Liver (tissue), 9 donors: ENCODE results near the gene UNG. TPM values are rescaled to one million over a fixed set of nuclear protein-coding genes. Genes with fewer than 3 reads are reported as not detected.

Experiments used
- DNase-seq: peaks from one replicate; pipeline ENCODE4 v3.0.0-alpha.2; 2017; ENCODE audit warnings: low spot score
- H3K27ac ChIP-seq, 2 donors: one replicate each; pipeline ENCODE4 v1.7.0; 2013; ENCODE audit warnings: inconsistent platforms in 2 of 2, low read length in 2 of 2, control low read depth in 1 of 2, low read depth in 1 of 2, mild to moderate bottlenecking in 1 of 2
- H3K27me3 ChIP-seq, 4 donors: one replicate each; pipeline versions ENCODE4 v1.6.1 to v1.7.0; 2013; ENCODE audit warnings: low read length in 3 of 4, inconsistent platforms in 1 of 4, mild to moderate bottlenecking in 1 of 4, moderate library complexity in 1 of 4; ENCODE audit not compliant: control insufficient read depth in 4 of 4, insufficient read depth in 4 of 4
- H3K36me3 ChIP-seq, 4 donors: one replicate each; pipeline versions ENCODE4 v1.6.1 to v1.7.0; 2013; ENCODE audit warnings: low read length in 3 of 4, mild to moderate bottlenecking in 3 of 4, low read depth in 1 of 4, moderate library complexity in 1 of 4; ENCODE audit not compliant: control insufficient read depth in 4 of 4, insufficient read depth in 3 of 4
- H3K4me1 ChIP-seq, 4 donors: one replicate each; pipeline versions ENCODE4 v1.6.1 to v1.7.0; 2013; ENCODE audit warnings: low read length in 3 of 4, mild to moderate bottlenecking in 3 of 4, moderate library complexity in 1 of 4; ENCODE audit not compliant: control insufficient read depth in 4 of 4, insufficient read depth in 4 of 4
- H3K4me3 ChIP-seq, 3 donors: one replicate each; pipeline versions ENCODE4 v1.6.1 to v1.7.0; 2013; ENCODE audit warnings: low read length in 3 of 3, control low read depth in 1 of 3, low read depth in 1 of 3, mild to moderate bottlenecking in 1 of 3
- H3K9ac ChIP-seq, 2 donors: one replicate each; pipeline ENCODE4 v1.7.0; 2013; ENCODE audit warnings: low read length in 2 of 2, mild to moderate bottlenecking in 2 of 2, moderate library complexity in 2 of 2, control low read depth in 1 of 2, low read depth in 1 of 2
- H3K9me3 ChIP-seq, 4 donors: one replicate each; pipeline versions ENCODE4 v1.6.1 to v1.7.0; 2013; ENCODE audit warnings: low read length in 3 of 4; ENCODE audit not compliant: control insufficient read depth in 4 of 4
- EGR1 ChIP-seq, 2 donors: IDR thresholded peaks; 2 replicates each; pipeline ENCODE4 v1.6.1; 2016 to 2018; ENCODE audit warnings: antibody characterized with exemption in 2 of 2, low read depth in 2 of 2
- FOXA1 ChIP-seq: IDR thresholded peaks from 2 replicates; pipeline ENCODE4 v1.6.1; 2016; ENCODE audit warnings: antibody characterized with exemption
- FOXA2 ChIP-seq: IDR thresholded peaks from 2 replicates; pipeline ENCODE4 v1.6.1; 2016; ENCODE audit warnings: antibody characterized with exemption
- GABPA ChIP-seq, 2 donors: IDR thresholded peaks in 1 of 2; conservative IDR thresholded peaks in 1 of 2; 2 replicates each; pipeline ENCODE4 v1.6.1; 2016; ENCODE audit warnings: antibody characterized with exemption in 2 of 2, mild to moderate bottlenecking in 1 of 2, moderate library complexity in 1 of 2
- HNF4A ChIP-seq, 2 donors: conservative IDR thresholded peaks; 2 replicates each; pipeline ENCODE4 v1.6.1; 2016; ENCODE audit warnings: antibody characterized with exemption in 2 of 2, mild to moderate bottlenecking in 2 of 2
- HNF4G ChIP-seq: IDR thresholded peaks from 2 replicates; pipeline ENCODE4 v1.6.1; 2016; ENCODE audit warnings: antibody characterized with exemption
- JUND ChIP-seq, 2 donors: IDR thresholded peaks; 2 replicates each; pipeline ENCODE4 v1.6.1; 2016; ENCODE audit warnings: antibody characterized with exemption in 2 of 2
- MAX ChIP-seq: IDR thresholded peaks from 2 replicates; pipeline ENCODE4 v1.6.1; 2016; ENCODE audit warnings: antibody characterized with exemption
- NR2F2 ChIP-seq: IDR thresholded peaks from 2 replicates; pipeline ENCODE4 v1.6.1; 2016; ENCODE audit warnings: antibody characterized with exemption
- RAD21 ChIP-seq, 2 donors: IDR thresholded peaks; 2 replicates each; pipeline ENCODE4 v1.6.1; 2016; ENCODE audit warnings: antibody characterized with exemption in 2 of 2, mild to moderate bottlenecking in 2 of 2
- REST ChIP-seq: IDR thresholded peaks from 2 replicates; pipeline ENCODE4 v1.6.1; 2016; ENCODE audit warnings: antibody characterized with exemption, mild to moderate bottlenecking
- RXRA ChIP-seq, 2 donors: IDR thresholded peaks; 2 replicates each; pipeline ENCODE4 v1.6.1; 2017 to 2018; ENCODE audit warnings: antibody characterized with exemption in 2 of 2, mild to moderate bottlenecking in 1 of 2
- SP1 ChIP-seq: IDR thresholded peaks from 2 replicates; pipeline ENCODE4 v1.6.1; 2018; ENCODE audit warnings: antibody characterized with exemption, mild to moderate bottlenecking
- TAF1 ChIP-seq: conservative IDR thresholded peaks from 2 replicates; pipeline ENCODE4 v1.6.1; 2016; ENCODE audit warnings: antibody characterized with exemption, mild to moderate bottlenecking
- YY1 ChIP-seq: IDR thresholded peaks from 2 replicates; pipeline ENCODE4 v1.6.1; 2016; ENCODE audit warnings: antibody characterized with exemption, mild to moderate bottlenecking
- ZBTB33 ChIP-seq: IDR thresholded peaks from 2 replicates; pipeline ENCODE4 v1.6.1; 2016; ENCODE audit warnings: antibody characterized with exemption
- WGBS: extraction: QIAGEN DNeasy Blood & Tissue Kit; methylation state at CpG from one replicate; pipeline ENCODE4 v1.1.7; 2013; 5-methylcytosine and 5-hydroxymethylcytosine counted together
- polyA plus RNA-seq, 2 donors: library from polyadenylated mRNA; stranded (reverse) in 1 of 2; unstranded in 1 of 2; fragments of 200-250 nt in 1 of 2; fragments of >200 nt in 1 of 2; fragmentation: Nextera tagmentation in 1 of 2; extraction: Ambion mirVana in 1 of 2; gene quantifications; one replicate each; pipeline versions ENCODE4 v1.2.1 to v1.2.3, GENCODE V29; 2013 to 2015
- total RNA-seq, 2 donors: library from RNA; depleted of rRNA; stranded (reverse); fragments of >200 nt; gene quantifications; one replicate each; pipeline ENCODE4 v1.2.3, GENCODE V29; 2014
- TF ChIP-seq, protein P1 (sequence below): IDR thresholded peaks from 2 replicates; pipeline ENCODE4 v1.6.1; 2016; ENCODE audit warnings: antibody characterized with exemption
- donor health status: healthy.
- donor health status: healthy.
- donor health status: healthy.
- donor health status: healthy.
- donor health status: healthy.

UNG gene
- total and polyA plus RNA-seq, 4 donors: 9.4 to 22.1 (median 14.9) TPM

GRCh38 chr12:109139791-109140190, 42.4 kb downstream of the UNG start:
- Histone ChIP-seq H3K36me3 (peaks cover 0 to 12% (median 5%) of the 10 kb centered on the region in 4 donors), H3K4me1 (peaks cover 16 to 75% (median 53%) of the 10 kb centered on the region in 4 donors), H3K9me3 (no peaks in the 10 kb centered on the region), H3K9ac (no peak overlapping the region), H3K27ac (no peak overlapping the region), H3K4me3 (no peak overlapping the region), H3K27me3 (no peaks in the 10 kb centered on the region)
- TF ChIP-seq, protein P1, sequence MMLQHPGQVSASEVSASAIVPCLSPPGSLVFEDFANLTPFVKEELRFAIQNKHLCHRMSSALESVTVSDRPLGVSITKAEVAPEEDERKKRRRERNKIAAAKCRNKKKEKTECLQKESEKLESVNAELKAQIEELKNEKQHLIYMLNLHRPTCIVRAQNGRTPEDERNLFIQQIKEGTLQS: no peak
- TF ChIP-seq MAX: no peak
- no peak for TF ChIP-seq GABPA (IDR thresholded peaks at IDR 0.05 in 1 of 2, conservative IDR thresholded peaks at IDR 0.05 in 1 of 2)
- no peak for TF ChIP-seq RAD21 (IDR thresholded peaks at IDR 0.05)
- TF ChIP-seq FOXA2: no peak
- TF ChIP-seq FOXA1: no peak
- no peak for TF ChIP-seq ZBTB33
- no peak for TF ChIP-seq HNF4A (conservative IDR thresholded peaks at IDR 0.05)
- no peak for TF ChIP-seq NR2F2
- no peak for TF ChIP-seq SP1
- no peak for TF ChIP-seq TAF1
- no peak for DNase-seq
- 83% methylated on average over 7 of the region's 7 CpGs for WGBS

DNA sequence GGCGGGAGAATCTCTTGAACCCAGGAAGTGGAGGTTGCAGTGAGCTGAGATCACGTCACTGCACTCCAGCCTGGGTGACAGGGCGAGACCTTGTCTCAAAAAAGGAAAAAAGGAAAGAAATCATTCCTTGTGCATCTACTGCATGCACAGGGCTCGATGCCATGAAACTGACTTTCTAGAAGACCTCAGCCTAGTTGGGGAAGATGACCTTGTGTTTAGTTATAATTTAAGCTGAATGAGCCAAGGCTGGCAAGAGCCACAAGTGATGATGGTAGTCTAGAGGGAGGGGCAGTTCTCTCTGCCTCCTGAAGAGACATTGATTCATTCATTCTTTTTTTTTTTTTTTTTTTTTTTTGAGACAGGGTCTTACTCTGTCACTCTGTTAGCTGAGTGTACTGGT, 43.2 kb downstream of the UNG start:
- Histone ChIP-seq H3K9me3 (no peaks in the 10 kb centered on the region), H3K27ac (no peak overlapping the region), H3K4me1 (peaks cover 16 to 72% (median 54%) of the 10 kb centered on the region in 4 donors), H3K4me3 (no peak overlapping the region), H3K27me3 (no peaks in the 10 kb centered on the region), H3K36me3 (peaks cover 0 to 12% (median 5%) of the 10 kb centered on the region in 4 donors), H3K9ac (no peak overlapping the region)
- 68% methylated on average over 4 of the region's 4 CpGs for WGBS
- no peak for DNase-seq
- TF ChIP-seq RXRA (IDR thresholded peaks at IDR 0.05): peak in 1 of 2 donors; percentile 16
- TF ChIP-seq MAX: no peak
- peak in 1 of 2 donors; percentile 22 for TF ChIP-seq HNF4A (conservative IDR thresholded peaks at IDR 0.05)

- no peak overlapping the region for H3K4me3 ChIP-seq
- DNase-seq: no peak
- no peaks in the 10 kb centered on the region for H3K9me3 ChIP-seq
- H3K36me3 ChIP-seq: peaks cover 0 to 12% (median 6%) of the 10 kb centered on the region in 4 donors
- H3K9ac ChIP-seq: no peak overlapping the region
- H3K4me1 ChIP-seq: peaks cover 22 to 86% (median 69%) of the 10 kb centered on the region in 4 donors
- peak overlapping the region; percentile 42 to 75 for H3K27ac ChIP-seq
- H3K27me3 ChIP-seq: no peaks in the 10 kb centered on the region
- WGBS: 21% methylated on average over 4 of the region's 4 CpGs
- TF ChIP-seq HNF4G (peak; percentile 56), RAD21 (IDR thresholded peaks at IDR 0.05) (peak; percentile 35 to 46), MAX (peak; percentile 59), GABPA (IDR thresholded peaks at IDR 0.05 in 1 of 2, conservative IDR thresholded peaks at IDR 0.05 in 1 of 2) (no peak), TAF1 (peak; percentile 24), NR2F2 (no peak), HNF4A (conservative IDR thresholded peaks at IDR 0.05) (peak; percentile 74 to 80), FOXA1 (no peak), ZBTB33 (peak; percentile 53), EGR1 (IDR thresholded peaks at IDR 0.05; ENCODE audit: low read depth in 2 of 2) (no peak), RXRA (IDR thresholded peaks at IDR 0.05) (peak; percentile 80 to 84), SP1 (peak; percentile 85), JUND (IDR thresholded peaks at IDR 0.05) (peak in 1 of 2 donors; percentile 63), YY1 (peak; percentile 34), REST (peak; percentile 25)
- TF ChIP-seq, protein P1: no peak
Observed at GRCh38 chr12:109144224-109144623, 46.8 kb downstream of the UNG start.
